H1 (cell line): ENCODE results near the gene RPS21. TPM values are rescaled to one million over a fixed set of nuclear protein-coding genes. Genes with fewer than 3 reads are reported as not detected.

Experiments
- CTCF ChIA-PET: fragments of 300-600 bp; sonication (Branson Sonifier 250); formaldehyde crosslinking; loops from one replicate; lab custom pipeline; 2021; ENCODE audit not compliant: partially characterized antibody; lab: Charles Lee
- POLR2A ChIA-PET: fragments of 300-600 bp; sonication (Branson Sonifier 250); formaldehyde crosslinking; loops from one replicate; lab custom pipeline; 2021; ENCODE audit warnings: inconsistent platforms; ENCODE audit not compliant: partially characterized antibody; lab: Charles Lee
- DNase-seq, 2 experiments: peaks; one replicate each; pipeline versions ENCODE4 v3.0.0 to v3.0.0-alpha.2; 2010 to 2022; ENCODE audit warnings: low spot score in 2 of 2, low read depth in 1 of 2, mixed read lengths in 1 of 2
- FAIRE-seq: peaks from 2 replicates; lab custom pipeline; 2011; peaks lifted over from hg19 to GRCh38; lab: Jason Lieb, UNC
- H2AFZ ChIP-seq: 2 replicates; pipeline ENCODE4 v1.8.1; 2012; ENCODE audit warnings: low read length, inconsistent platforms
- H2AK5ac ChIP-seq: 2 replicates; pipeline ENCODE4 v1.6.1; 2013; ENCODE audit warnings: low read depth, low read length
- H2BK120ac ChIP-seq: replicated peaks from 2 replicates; pipeline ENCODE3; 2013; ENCODE audit warnings: low read depth, low read length, inconsistent platforms
- H2BK12ac ChIP-seq: 2 replicates; pipeline ENCODE4 v1.6.1; 2013; ENCODE audit warnings: low read depth, low read length
- H2BK15ac ChIP-seq: 2 replicates; pipeline ENCODE4 v1.6.1; 2013; ENCODE audit warnings: low read length
- H2BK20ac ChIP-seq: 2 replicates; pipeline ENCODE4 v1.6.1; 2013; ENCODE audit warnings: low read length
- H2BK5ac ChIP-seq: 2 replicates; pipeline ENCODE4 v1.6.1; 2013; ENCODE audit warnings: low read depth, low read length
- H3K14ac ChIP-seq: 2 replicates; pipeline ENCODE4 v1.6.1; 2013; ENCODE audit warnings: inconsistent platforms; ENCODE audit not compliant: insufficient read length
- H3K18ac ChIP-seq: 2 replicates; pipeline ENCODE4 v1.6.1; 2013; ENCODE audit warnings: low read length; ENCODE audit errors: extremely low read depth
- H3K23ac ChIP-seq: 2 replicates; pipeline ENCODE4 v1.6.1; 2013; ENCODE audit warnings: inconsistent platforms; ENCODE audit not compliant: insufficient read length
- H3K23me2 ChIP-seq: 2 replicates; pipeline ENCODE4 v1.6.1; 2013; ENCODE audit warnings: low read depth, low read length
- H3K27ac ChIP-seq: 2 replicates; pipeline ENCODE4 v1.6.1; 2011; ENCODE audit warnings: low read depth, low read length, inconsistent platforms
- H3K27me3 ChIP-seq, 4 experiments: replicated peaks in 1 of 4; 1 replicate in 1 of 4; 2 replicates in 3 of 4; pipeline versions ENCODE4 v1.6.1 to v1.8.1; 2011 to 2013; ENCODE audit warnings: low read length in 3 of 4, mild to moderate bottlenecking in 3 of 4, inconsistent platforms in 2 of 4, mixed read lengths in 2 of 4, moderate library complexity in 1 of 4; ENCODE audit not compliant: control insufficient read depth in 3 of 4, insufficient read depth in 3 of 4; ENCODE audit errors: extremely low read depth in 1 of 4
- H3K36me3 ChIP-seq, 4 experiments: 2 replicates each; pipeline versions ENCODE4 v1.6.1 to v1.8.1; 2011 to 2013; ENCODE audit warnings: mild to moderate bottlenecking in 4 of 4, low read length in 3 of 4, moderate library complexity in 2 of 4, control low read depth in 1 of 4, inconsistent platforms in 1 of 4; ENCODE audit not compliant: insufficient read depth in 4 of 4, control insufficient read depth in 2 of 4
- H3K4ac ChIP-seq: replicated peaks from 2 replicates; pipeline ENCODE3; 2013; ENCODE audit warnings: low read length, low read depth, mixed read lengths, inconsistent platforms; ENCODE audit not compliant: insufficient read length
- H3K4me1 ChIP-seq, 4 experiments: replicated peaks in 1 of 4; 1 replicate in 1 of 4; 2 replicates in 3 of 4; pipeline versions ENCODE4 v1.6.1 to v1.8.1; 2011 to 2013; ENCODE audit warnings: low read length in 3 of 4, inconsistent platforms in 2 of 4, mixed read lengths in 1 of 4; ENCODE audit not compliant: insufficient read depth in 4 of 4, control insufficient read depth in 3 of 4
- H3K4me2 ChIP-seq, 2 experiments: 2 replicates each; pipeline versions ENCODE4 v1.6.1 to v1.8.1; 2011 to 2013; ENCODE audit warnings: low read depth in 2 of 2, low read length in 2 of 2, control low read depth in 1 of 2, inconsistent platforms in 1 of 2, mild to moderate bottlenecking in 1 of 2; ENCODE audit not compliant: insufficient read depth in 1 of 2
- H3K4me3 ChIP-seq, 4 experiments: fragments of 200-600, 300-600 bp in 1 of 4; sonication (generic), shearing (Covaris generic), sonication (Bioruptor Twin) in 1 of 4; 2 replicates each; pipeline versions ENCODE4 v1.5.1 to v1.8.1; 2011 to 2016; ENCODE audit warnings: low read length in 4 of 4, low read depth in 3 of 4, control low read depth in 2 of 4, inconsistent platforms in 2 of 4, mild to moderate bottlenecking in 2 of 4, mixed read lengths in 1 of 4, moderate library complexity in 1 of 4; ENCODE audit not compliant: insufficient read depth in 2 of 4; ENCODE audit errors: extremely low read depth in 1 of 4
- H3K56ac ChIP-seq: replicated peaks from 2 replicates; pipeline ENCODE3; 2013; ENCODE audit warnings: low read depth, mild to moderate bottlenecking, mixed read lengths, low read length, inconsistent platforms; ENCODE audit not compliant: insufficient read length
- H3K79me1 ChIP-seq: 2 replicates; pipeline ENCODE4 v1.6.1; 2013; ENCODE audit warnings: low read depth, low read length, control low read depth
- H3K79me2 ChIP-seq, 2 experiments: 2 replicates each; pipeline versions ENCODE4 v1.6.1 to v1.8.1; 2012 to 2013; ENCODE audit warnings: low read length in 2 of 2, mild to moderate bottlenecking in 2 of 2, inconsistent platforms in 1 of 2; ENCODE audit not compliant: insufficient read depth in 2 of 2, control insufficient read depth in 1 of 2
- H3K9ac ChIP-seq, 4 experiments: replicated peaks in 1 of 4; 1 replicate in 1 of 4; 2 replicates in 3 of 4; pipeline versions ENCODE4 v1.6.1 to v1.8.1; 2011 to 2013; ENCODE audit warnings: low read depth in 3 of 4, low read length in 3 of 4, control low read depth in 2 of 4, mild to moderate bottlenecking in 2 of 4, moderate library complexity in 2 of 4, inconsistent platforms in 1 of 4; ENCODE audit errors: extremely low read depth in 1 of 4
- H3K9me3 ChIP-seq, 2 experiments: 2 replicates each; pipeline versions ENCODE4 v1.6.1 to v1.8.1; 2012 to 2013; ENCODE audit warnings: mild to moderate bottlenecking in 2 of 2, moderate library complexity in 2 of 2, control low read depth in 1 of 2, inconsistent platforms in 1 of 2, low read depth in 1 of 2, low read length in 1 of 2, mixed read lengths in 1 of 2; ENCODE audit not compliant: insufficient read depth in 2 of 2
- H4K20me1 ChIP-seq, 2 experiments: replicated peaks in 1 of 2; 2 replicates each; pipeline versions ENCODE3 to v1.8.1; 2011 to 2013; ENCODE audit warnings: inconsistent platforms in 2 of 2, low read length in 2 of 2, mild to moderate bottlenecking in 1 of 2; ENCODE audit not compliant: insufficient read depth in 2 of 2, control insufficient read depth in 1 of 2
- H4K5ac ChIP-seq: 2 replicates; pipeline ENCODE4 v1.6.1; 2013; ENCODE audit warnings: low read length, low read depth, mixed read lengths, inconsistent platforms; ENCODE audit not compliant: insufficient read length
- H4K8ac ChIP-seq: 2 replicates; pipeline ENCODE4 v1.8.0; 2013; ENCODE audit warnings: mild to moderate bottlenecking, moderate library complexity, low read length, inconsistent platforms; ENCODE audit not compliant: insufficient read depth; ENCODE audit errors: extremely low read depth
- H4K91ac ChIP-seq: replicated peaks from 2 replicates; pipeline ENCODE3; 2013; ENCODE audit warnings: low read length, mixed read lengths, inconsistent platforms; ENCODE audit not compliant: insufficient read length
- EZH2 ChIP-seq: fragments of 200-600 bp; sonication (generic); IDR thresholded peaks from 2 replicates; pipeline ENCODE4 v1.7.1; 2012; ENCODE audit warnings: low read depth, mild to moderate bottlenecking, moderate library complexity, low read length, inconsistent platforms; ENCODE audit not compliant: severe bottlenecking
- HDAC6 ChIP-seq: IDR thresholded peaks from one replicate; pipeline ENCODE4 v1.7.1; 2012; ENCODE audit warnings: low read depth, mild to moderate bottlenecking, inconsistent platforms, low read length, moderate library complexity
- JUN ChIP-seq: IDR thresholded peaks from 2 replicates; pipeline ENCODE4 v1.6.1; 2011; ENCODE audit warnings: low read depth, mild to moderate bottlenecking, improper control_type of control experiment, low read length
- KDM1A ChIP-seq: fragments of 200-600, 300-600 bp; sonication (generic); IDR thresholded peaks from 2 replicates; pipeline ENCODE4 v1.7.1; 2016; ENCODE audit warnings: mild to moderate bottlenecking, low read length, borderline replicate concordance
- RAD21 ChIP-seq, 2 experiments: IDR thresholded peaks in 1 of 2; conservative IDR thresholded peaks in 1 of 2; 2 replicates each; pipeline ENCODE4 v1.6.1; 2011; ENCODE audit warnings: low read depth in 2 of 2, low read length in 2 of 2, improper control_type of control experiment in 1 of 2, inconsistent platforms in 1 of 2, mild to moderate bottlenecking in 1 of 2, moderate library complexity in 1 of 2
- SIRT6 ChIP-seq: IDR thresholded peaks from one replicate; pipeline ENCODE4 v1.7.1; 2012; ENCODE audit warnings: low read length, inconsistent platforms
- SP2 ChIP-seq: IDR thresholded peaks from 2 replicates; pipeline ENCODE4 v1.6.1; 2012; ENCODE audit warnings: mild to moderate bottlenecking, low read length, inconsistent platforms
- WGBS, 2 experiments: shearing (Covaris generic) in 1 of 2; methylation state at CpG; one replicate each; pipeline versions ENCODE4 v1.1.6 to v1.1.7; 2013 to 2015; ENCODE audit warnings: low lambda C conversion rate in 2 of 2, mixed read lengths in 2 of 2, inconsistent platforms in 1 of 2, low coverage in 1 of 2, missing lambda C conversion rate in 1 of 2; ENCODE audit not compliant: insufficient replicate concordance in 2 of 2, insufficient coverage in 1 of 2, insufficient read length in 1 of 2; ENCODE audit errors: extremely low coverage in 1 of 2, missing lambda C conversion rate in 1 of 2; 5-methylcytosine and 5-hydroxymethylcytosine counted together
- polyA plus RNA-seq, 7 experiments: library from polyadenylated mRNA; depleted of rRNA in 3 of 7; stranded (reverse) in 5 of 7; unstranded in 2 of 7; fragments of >200 nt in 5 of 7; fragments of 200-250 nt in 2 of 7; gene quantifications; 1 replicate in 5 of 7; 2 replicates in 1 of 7; 4 replicates in 1 of 7; pipeline versions ENCODE4 v1.2.1 to v1.2.3, GENCODE V29; 2011 to 2013; ENCODE audit warnings: missing spikeins in 2 of 7, mixed read lengths in 2 of 7
- total RNA-seq: library from RNA; stranded (reverse); fragmentation: NEBNext Ultra II Directional; extraction: Animal tissue kit (Norgen Biotek cat#: 25700); gene quantifications from 2 replicates; pipeline ENCODE4 v1.2.1, GENCODE V29; 2021
- TF ChIP-seq, protein P1 (sequence below), 3 experiments: IDR thresholded peaks; 1 replicate in 2 of 3; 2 replicates in 1 of 3; pipeline versions ENCODE4 v1.5.1 to v1.6.1; 2011; ENCODE audit warnings: low read length in 3 of 3, mild to moderate bottlenecking in 3 of 3, inconsistent platforms in 2 of 3, low read depth in 1 of 3, moderate library complexity in 1 of 3; ENCODE audit not compliant: insufficient read depth in 1 of 3; ENCODE audit errors: control extremely low read depth in 1 of 3

RPS21 gene
- total and polyA plus RNA-seq, 2 of the 8 experiments (the other 6 are each of a cell fraction or from before 2014, with no cell fraction given), result 1,787 to 7,219 TPM

DNA sequence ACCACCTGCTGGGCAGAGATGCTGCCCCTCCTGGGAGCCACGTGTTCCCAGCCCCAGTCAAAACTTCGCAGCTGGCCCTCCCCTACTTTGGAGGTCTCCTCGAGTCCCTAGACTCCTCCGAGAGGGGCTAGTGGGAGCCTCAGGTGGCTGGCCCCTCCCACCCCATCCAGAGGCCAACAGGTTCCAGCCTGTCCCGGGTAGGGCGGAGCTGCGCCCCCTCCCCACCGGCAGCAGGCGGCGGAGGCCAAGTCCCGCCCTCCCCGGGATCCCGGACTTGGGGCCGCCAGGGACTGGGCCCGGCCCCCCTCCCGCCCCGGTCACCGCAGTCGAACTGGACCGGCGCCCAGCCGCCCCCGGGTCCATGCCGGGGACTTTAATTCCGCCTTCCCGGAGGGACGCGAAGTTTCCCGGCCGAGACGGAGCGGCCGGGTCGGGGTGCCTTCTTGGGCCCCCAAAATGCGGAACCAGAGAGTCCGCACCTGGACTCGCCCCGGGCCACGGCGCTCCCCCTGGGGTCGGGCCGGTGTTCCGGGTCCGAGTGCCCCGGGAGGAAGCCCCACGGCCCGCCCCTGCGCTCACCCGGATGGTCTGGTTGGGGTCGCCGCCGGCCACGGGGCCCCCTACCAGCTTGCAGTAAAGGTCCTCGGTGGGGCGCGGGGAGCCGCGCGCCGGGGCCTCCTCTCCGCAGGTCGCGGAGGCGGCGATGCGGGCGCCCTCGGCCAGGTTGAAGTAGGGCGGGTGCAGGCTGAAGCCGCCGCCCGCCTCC is 20.4 kb upstream of the RPS21 start:
- peak overlapping the region; percentile 99 for H2BK5ac ChIP-seq
- peak; percentile 58 to 85 for DNase-seq
- TF ChIP-seq, protein P1, sequence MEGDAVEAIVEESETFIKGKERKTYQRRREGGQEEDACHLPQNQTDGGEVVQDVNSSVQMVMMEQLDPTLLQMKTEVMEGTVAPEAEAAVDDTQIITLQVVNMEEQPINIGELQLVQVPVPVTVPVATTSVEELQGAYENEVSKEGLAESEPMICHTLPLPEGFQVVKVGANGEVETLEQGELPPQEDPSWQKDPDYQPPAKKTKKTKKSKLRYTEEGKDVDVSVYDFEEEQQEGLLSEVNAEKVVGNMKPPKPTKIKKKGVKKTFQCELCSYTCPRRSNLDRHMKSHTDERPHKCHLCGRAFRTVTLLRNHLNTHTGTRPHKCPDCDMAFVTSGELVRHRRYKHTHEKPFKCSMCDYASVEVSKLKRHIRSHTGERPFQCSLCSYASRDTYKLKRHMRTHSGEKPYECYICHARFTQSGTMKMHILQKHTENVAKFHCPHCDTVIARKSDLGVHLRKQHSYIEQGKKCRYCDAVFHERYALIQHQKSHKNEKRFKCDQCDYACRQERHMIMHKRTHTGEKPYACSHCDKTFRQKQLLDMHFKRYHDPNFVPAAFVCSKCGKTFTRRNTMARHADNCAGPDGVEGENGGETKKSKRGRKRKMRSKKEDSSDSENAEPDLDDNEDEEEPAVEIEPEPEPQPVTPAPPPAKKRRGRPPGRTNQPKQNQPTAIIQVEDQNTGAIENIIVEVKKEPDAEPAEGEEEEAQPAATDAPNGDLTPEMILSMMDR (IDR thresholded peaks at IDR 0.05; ENCODE audit: control extremely low read depth in 1 of 3, insufficient read depth in 1 of 3, low read depth in 1 of 3, low read length in 3 of 3), result no peak
- TF ChIP-seq RAD21 (IDR thresholded peaks at IDR 0.05 in 1 of 2, conservative IDR thresholded peaks at IDR 0.05 in 1 of 2; ENCODE audit: low read depth in 2 of 2, low read length in 2 of 2), result no peak
- TF ChIP-seq SP2, result no peak
- TF ChIP-seq KDM1A, result no peak
- TF ChIP-seq EZH2, result no peak
- no peak for TF ChIP-seq HDAC6
- TF ChIP-seq JUN, result no peak
- TF ChIP-seq SIRT6, result no peak

More for the DNA sequence above, 20.4 kb upstream of the RPS21 start:
- no peak overlapping the region for H3K23ac ChIP-seq
- H3K14ac ChIP-seq, result no peak overlapping the region
- H4K8ac ChIP-seq, result peak overlapping the region; percentile 58; the same call in 1 of the 2 replicates
- no peak for FAIRE-seq
- POLR2A ChIA-PET, result interaction anchor here (0.9 to 12.6 kb wide), 10 partner anchors 12 to 62 kb away, joined by 3 to 213 read pairs (median 14); partner anchors contain the start of genes ADRM1 and RPS21
- no peaks in the 10 kb centered on the region for H3K9me3 ChIP-seq
- H4K91ac ChIP-seq, result peak overlapping the region; percentile 79
- H3K79me2 ChIP-seq, result peaks cover 11 to 41% of the 10 kb centered on the region in 2 experiments; a peak in 3 of 4 replicates
- H4K20me1 ChIP-seq, result peaks cover 7 to 10% of the 10 kb centered on the region in 2 experiments
- H2BK20ac ChIP-seq, result no peak overlapping the region
- peak overlapping the region; percentile 58; the same call in 1 of the 2 replicates for H2AK5ac ChIP-seq
- peak overlapping the region; percentile 50; the same call in 1 of the 2 replicates for H3K27ac ChIP-seq
- peak overlapping the region; percentile 87 for H3K56ac ChIP-seq
- peak overlapping the region; percentile 63 for H4K5ac ChIP-seq
- H2BK120ac ChIP-seq, result no peak overlapping the region
- H3K4me1 ChIP-seq, result peaks cover 16 to 76% (median 68%) of the 10 kb centered on the region in 4 experiments
- H3K4me2 ChIP-seq, result peak overlapping the region; percentile 84
- H2BK15ac ChIP-seq, result 0 out of 2 replicates have a peak overlapping the region, but pooled peaks have one; percentile 81
- H3K36me3 ChIP-seq, result peaks cover 0 to 4% (median 2%) of the 10 kb centered on the region in 4 experiments; a peak in 3 of 8 replicates
- no peak overlapping the region for H2AFZ ChIP-seq
- peak overlapping the region; percentile 76 to 94 (median 77) for H3K4me3 ChIP-seq
- H2BK12ac ChIP-seq, result peak overlapping the region; percentile 68; the same call in 1 of the 2 replicates
- WGBS, 2 experiments, result 1% methylated on average over 30 of the region's 72 CpGs; no CpG with 5 or more reads in 1 of the 2 experiments
- CTCF ChIA-PET, result interaction anchor here (0.6 to 10.9 kb wide), 5 partner anchors 10 to 436 kb away, joined by 3 to 212 read pairs (median 3); partner anchors contain the start of gene RPS21
- peak overlapping the region; percentile 80 for H3K4ac ChIP-seq
- no peaks in the 10 kb centered on the region for H3K27me3 ChIP-seq
- peak overlapping the region; percentile 25 to 83 (median 64) for H3K9ac ChIP-seq
- peaks cover 14% of the 10 kb centered on the region for H3K23me2 ChIP-seq
- peaks cover 10% of the 10 kb centered on the region for H3K79me1 ChIP-seq
- H3K18ac ChIP-seq, result peak overlapping the region; percentile 93
